Raji (cell line): ENCODE data around the gene MBP.
A peak's percentile ranks its signal among the peaks of the same experiment; 100 is the strongest.

Experiments used
- POLR2A ChIP-seq: IDR thresholded peaks from 2 replicates; pipeline ENCODE4 v1.6.1; 2011; ENCODE audit warnings: low read depth, low read length, control low read depth; ENCODE audit not compliant: insufficient read depth

MBP gene

DNA sequence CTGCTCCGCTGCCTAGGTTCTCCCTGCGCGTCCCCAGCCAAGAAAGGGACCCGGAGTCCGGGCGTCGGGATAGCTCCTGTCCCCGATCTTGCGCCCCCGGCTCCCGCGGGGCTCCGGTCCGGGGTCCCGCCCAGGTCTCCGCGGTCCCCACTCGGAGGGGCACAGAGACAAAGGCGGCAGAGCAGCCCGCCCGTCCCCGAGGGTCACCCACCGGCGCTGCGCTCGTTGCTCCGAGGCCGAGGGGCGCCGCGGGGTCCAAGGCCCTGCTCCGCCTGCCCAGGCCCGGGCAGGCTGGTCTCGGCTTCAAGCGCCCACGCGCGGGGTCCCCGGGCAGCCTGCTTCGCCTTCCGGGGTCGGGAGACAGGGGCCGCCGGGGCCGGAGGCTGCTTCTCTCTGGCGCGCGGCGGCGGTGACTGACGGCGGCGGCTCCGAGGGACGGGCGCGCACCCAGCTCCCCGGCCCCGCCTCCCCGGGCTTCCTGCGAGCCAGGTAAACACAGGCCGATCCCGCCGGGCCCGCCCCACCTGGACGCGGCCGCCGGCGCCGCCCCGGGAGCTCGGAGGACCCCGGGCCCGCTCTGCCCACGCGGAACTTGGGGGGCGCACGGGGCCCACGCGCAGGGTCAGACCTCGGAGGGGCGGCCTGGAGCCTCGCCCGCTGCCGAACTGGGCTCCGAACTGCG, at the start of gene MBP:
MBP (minus strand) TSS at position 415 of the 682 bp plus-strand sequence. CDS start 27,522 bp downstream, outside the sequence.
- peak; percentile 75 for TF ChIP-seq POLR2A

DNA sequence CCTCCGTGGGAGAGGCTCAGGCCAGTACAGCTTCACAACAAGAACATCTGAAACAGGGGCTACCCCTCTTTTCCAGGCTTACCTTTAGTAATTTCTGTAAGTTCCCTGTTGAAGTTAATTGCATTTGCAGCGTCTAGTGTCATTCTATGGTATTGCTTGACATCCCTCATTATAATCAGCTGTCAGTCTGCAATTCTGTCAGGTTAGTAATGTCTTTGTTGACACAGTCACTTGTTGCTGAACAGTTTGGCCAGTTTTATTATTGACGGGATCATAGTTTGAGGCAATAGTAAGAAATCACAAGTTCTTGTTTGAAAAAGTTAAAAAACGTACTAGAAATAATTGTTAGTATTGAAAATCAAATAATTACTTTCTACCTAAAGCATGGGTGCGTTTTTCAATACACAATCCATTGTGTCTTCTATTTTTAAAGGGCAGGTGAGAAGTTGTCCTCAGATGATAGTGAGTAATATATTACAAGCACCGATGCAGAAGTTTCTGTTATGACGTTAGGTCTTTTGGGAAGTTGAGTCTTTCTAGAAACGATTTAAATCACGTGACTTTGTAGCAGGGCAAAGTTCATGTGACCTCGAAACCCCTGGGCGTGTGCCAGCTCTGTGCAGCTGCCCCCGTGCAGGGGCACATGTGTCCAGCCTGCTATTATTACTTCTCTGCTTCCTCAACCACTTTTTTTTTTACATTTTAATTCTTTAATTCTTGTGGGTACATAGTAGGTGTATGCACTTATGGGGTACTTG, 49.5 kb upstream of the MBP start:
- no peak for TF ChIP-seq POLR2A

DNA sequence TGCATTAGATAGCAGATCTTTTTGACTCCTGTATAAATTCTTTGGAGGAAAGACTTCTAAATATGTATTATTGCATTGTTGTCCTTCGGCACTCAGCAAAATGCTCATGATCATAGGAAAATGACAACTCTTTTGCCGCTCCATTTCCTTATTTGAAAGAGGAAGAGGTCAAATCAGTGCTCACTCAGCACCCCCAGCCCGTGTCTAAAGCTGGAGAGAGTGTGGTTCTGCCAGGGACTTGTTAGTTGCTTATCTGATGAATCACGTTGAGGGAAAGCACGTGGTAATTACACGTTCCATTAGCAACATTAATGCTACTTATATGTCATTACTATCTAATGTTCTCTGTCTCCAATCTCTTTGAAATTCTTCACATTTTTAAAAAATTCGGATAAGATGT, 46.0 kb upstream of the MBP start:
- no peak for TF ChIP-seq POLR2A

DNA sequence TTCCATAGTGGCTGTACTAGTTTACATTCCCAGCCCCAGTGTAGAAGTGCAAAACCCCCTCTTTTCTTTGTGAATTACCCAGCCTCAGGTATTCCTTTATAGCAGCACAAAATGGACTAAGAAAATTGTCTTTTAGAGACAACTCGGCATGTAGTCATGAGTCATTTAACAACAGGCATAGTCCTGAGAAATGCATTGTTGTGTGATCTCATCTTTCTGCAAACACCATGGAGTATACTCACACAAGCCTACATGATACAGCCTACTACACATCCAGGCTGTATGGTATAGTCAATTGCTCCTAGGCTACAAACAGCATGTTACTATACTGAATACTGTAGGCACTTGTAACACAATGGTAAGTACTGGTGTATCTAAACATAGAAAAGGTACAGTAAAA, 44.4 kb upstream of the MBP start:
- no peak for TF ChIP-seq POLR2A

DNA sequence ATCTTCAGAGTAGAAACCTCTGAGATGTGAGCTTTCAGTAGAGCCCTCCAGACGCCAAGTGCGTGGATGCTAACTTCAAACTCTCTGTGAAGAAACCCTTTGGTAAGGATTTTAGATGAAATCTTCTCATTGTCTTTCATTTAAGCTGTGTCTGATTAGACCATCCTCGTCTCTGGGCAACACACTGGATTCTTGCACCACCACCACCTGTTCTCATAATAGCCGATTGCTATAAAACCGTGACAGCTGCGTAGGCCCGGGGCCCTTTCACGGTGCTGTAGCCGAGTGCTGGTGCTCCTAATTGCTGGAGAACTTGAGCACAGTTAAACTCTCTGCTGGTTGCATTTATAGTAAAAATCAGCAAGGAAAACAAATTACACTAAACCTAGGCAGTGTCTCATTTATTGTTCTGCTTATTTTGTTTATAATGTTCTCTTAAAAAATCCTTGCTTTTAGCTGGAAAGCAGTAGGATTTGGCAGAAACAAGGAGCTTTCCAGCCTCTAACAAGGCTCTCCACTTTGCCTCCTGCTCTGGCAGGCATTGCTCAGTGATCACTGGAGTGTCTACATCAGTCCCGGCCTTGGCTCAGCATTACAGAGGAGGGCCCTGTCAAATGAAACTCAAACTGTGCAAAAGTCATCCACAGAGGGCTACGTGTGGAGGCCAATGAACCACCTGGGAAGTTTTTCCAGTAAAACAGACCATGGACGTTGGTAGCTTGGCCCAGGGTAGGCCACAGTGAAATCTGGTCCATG, 40.9 kb upstream of the MBP start:
- no peak for TF ChIP-seq POLR2A

DNA sequence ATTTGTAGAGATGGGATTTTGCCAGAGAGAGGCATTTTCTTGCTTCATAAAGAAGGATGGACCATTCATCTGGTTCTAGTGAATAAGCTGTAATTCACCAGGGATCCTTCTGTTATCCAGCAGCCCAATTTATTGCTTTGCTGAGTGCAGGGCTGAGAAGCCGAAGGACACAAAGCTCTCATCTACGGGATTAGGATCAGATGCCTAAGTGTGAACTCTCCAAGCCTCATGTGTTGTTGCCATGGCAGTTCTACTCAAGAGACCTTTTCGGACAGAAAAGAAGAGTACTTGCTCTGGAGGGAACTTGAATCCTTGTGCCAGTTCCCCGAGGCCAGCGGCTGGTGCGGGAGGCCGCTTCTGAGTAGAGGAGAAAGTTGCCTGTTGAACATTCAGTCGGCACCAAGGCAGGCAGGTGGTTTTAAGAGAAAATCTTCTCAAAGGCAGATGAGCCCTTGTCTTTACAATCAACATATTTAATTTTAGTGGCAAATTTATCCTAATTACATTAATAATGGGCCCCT, 38.4 kb upstream of the MBP start:
- no peak for TF ChIP-seq POLR2A

DNA sequence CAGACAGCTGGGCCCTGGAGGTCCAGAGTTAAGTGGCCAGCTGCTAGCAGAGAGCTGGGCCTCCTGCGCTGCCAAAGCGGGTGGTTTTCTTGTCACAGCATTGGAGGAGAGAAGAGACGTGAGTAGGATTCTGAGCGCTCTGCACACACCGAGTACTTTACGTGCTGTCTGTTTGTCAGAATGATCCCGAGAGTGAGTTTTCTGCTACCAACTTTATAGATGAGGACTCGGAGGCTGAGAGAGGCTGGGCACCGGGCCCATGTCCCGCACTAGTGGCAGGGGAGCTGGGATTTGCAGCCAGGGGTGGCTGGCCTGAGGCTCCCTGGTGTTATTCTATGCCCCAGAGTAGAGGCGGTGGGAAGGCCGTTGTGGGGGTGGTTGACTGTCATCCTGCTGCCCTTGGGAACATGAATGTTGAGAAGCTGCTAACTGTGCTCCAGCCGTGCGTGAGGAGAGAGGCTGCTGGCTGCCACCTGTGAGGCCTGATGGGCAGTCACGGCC, 36.3 kb upstream of the MBP start:
- TF ChIP-seq POLR2A, result no peak

DNA sequence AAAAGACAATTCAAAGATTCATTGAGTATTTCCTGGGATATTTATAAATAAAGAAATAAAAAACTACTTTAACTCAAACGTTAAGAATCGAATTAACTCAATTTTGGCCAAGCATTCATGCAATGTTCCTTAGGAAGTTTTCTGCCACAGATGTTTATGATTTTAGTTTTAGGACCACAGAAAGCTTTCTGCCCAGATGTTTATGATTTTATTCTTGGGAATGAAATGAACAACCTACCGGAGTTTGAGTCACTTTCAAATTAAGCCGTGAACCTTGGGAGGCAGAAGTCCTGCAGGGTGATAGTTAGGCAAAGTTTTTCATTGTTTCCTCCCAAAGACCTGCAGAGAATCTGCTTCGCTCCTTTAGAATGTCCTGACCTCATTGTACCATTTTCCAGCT, 34.7 kb upstream of the MBP start:
- no peak for TF ChIP-seq POLR2A

DNA sequence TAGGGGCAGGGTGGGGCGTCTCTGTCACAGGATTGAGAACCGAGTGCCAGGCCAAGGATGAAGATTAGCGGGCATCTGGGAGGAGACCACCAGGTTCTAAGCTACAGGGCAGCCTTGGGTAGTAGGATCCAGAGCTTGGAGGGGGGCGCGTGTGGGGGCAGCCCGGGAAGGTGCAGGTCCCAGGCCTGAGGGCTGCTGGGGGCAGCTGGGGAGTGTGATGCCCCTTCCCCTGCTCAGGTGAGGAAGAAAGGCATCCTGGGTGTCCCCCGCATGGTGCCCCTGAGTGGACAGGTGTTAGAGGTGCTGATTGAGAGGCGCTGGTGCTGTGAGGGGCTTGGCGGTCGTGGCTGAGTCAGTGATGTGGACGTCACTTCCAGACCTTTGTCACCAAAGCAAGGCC, 33.9 kb upstream of the MBP start:
- no peak for TF ChIP-seq POLR2A

DNA sequence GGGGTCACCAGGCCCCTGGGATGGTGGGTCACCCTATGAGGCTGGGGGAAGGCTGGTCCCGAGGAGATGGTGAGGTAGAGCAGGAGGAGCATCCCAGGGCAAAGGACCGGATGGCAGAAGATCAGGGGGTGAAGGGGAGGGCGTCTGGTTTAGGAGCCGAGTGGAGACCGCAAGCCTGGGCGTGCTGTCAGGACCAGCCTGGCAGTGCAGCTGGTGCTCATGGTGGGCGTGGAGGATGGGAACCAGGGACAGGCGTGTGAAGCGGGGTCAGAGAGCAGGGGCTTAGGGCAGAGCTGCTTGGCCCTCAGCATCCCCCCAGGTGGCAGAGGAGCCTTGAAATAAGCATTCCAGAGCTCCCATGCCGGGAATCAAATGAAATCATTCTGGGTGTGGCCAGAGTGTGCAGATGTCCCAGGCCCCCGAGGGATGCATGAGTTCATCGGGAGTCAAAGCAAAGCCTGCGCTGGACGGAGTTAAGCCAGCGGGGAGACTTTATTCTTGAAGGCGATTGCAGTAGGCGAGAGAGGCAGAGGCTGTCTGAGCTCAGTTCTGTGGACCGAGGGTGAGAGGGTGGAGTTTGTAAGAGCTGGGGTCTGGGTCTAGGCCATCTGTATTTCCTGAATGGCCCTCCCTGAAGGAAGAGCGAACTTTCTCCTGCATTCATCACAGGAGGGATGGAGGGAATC, 33.1 kb upstream of the MBP start:
- TF ChIP-seq POLR2A, result no peak

DNA sequence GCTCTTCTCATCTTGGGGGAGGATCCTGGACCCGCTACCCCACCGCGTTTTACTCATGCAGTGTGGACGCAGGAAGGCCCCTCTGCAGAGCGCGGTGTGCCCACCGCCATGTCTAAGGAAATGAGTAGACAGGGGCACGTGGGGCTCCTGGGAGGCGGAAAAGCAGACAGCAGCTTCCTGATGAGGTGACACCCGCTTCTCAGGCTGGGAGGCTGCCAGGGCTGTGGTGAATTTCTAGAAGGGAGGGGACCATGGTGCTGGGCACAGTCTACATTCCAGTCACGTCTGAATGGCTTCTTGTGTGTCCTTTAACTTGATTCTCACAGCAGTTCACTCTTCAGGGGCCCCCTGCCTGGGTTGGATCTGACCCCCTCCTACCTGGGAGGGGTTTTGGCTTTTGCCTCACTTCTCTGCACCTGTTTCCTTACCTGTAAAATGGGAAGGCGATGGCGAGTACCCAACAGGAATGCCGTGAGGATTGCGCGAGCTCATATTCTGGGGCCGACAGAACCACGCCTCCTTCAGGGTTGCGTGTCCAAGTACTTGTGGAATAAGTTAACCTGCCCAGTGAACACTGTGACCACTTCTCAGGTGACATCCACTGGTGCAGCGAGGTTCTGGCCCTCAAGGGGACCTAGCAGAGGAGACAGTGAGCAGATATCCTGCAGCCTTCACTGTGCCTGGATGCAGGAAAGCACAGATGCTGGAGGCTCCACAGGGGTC, 32.3 kb upstream of the MBP start:
- no peak for TF ChIP-seq POLR2A

DNA sequence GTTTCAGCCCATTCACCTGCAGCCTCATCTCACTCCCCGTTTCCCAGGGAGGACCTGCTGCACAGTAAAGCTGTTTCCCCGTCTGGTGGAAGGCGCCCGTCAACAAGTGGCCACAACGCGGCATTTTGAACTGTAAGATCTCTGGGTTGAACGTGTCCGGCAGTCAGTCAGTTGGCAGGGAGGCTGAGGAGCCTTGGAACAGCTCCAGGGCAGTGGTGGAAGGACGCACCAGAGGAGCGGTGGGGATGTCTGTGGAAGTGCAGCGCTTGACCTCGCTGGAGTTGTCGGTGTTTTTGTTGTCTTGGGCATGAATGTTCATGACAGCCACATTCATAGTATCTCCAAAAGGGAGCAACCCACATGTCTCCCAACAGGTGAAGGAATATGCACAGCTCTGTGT, 31.4 kb upstream of the MBP start:
- TF ChIP-seq POLR2A, result no peak

DNA sequence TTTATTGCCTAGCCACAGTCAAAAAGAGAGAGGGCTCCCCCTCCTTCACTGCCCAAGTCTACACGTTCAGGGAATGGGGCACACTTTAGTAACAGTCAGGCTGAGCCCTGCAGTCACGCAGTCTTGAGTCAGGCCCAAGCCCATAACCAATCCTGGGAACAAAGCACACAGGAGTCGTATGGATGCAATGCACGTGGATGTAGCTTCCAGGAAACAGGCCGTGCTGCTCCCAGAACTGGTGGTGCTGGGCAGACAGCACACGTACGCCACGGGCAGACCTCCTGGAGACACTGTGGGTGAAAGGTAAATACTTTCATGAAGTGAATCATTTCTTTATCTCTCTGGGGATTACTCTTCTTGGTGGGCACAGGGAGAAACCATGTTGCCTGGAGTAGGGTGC, 30.0 kb upstream of the MBP start:
- no peak for TF ChIP-seq POLR2A

DNA sequence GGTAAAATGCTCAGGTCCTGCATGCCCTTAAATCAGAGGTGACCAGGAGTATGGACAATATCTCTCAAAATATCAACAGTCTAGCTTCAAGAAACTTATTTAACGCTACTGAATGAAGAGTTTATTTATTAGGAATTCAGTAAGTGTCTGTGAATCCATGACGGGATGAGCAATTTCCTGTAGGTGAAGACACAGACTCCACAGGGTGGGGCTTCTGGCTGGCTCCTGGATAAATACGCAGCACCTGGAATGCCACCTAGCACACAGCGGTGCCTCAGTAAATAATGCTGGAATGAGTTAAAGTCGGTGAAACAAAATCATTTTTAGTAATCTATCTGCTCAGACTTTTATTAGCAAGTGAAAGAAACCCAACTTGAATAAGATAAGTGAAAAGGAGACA, 29.4 kb upstream of the MBP start:
- no peak for TF ChIP-seq POLR2A
